NCI-H1048 (cell line): ENCODE results near the gene CAPRIN1.
A peak's percentile ranks its signal among the peaks of the same experiment; 100 is the strongest.

Experiments
- DNase-seq: peaks from one replicate; lab custom pipeline; 2025; lab: John Stamatoyannopoulos, UW

Gene CAPRIN1

GRCh38 chr11:34051349-34052035 is at the start of gene CAPRIN1:
Gene CAPRIN1 (plus strand): TSS chr11:34051731. CDS start chr11:34052421, 690 bp downstream.
- peak; percentile 82 for DNase-seq

- DNase-seq, result no peak
Measured at GRCh38 chr11:34002420-34002819, 49.1 kb upstream of the CAPRIN1 start.

GRCh38 chr11:34004236-34004635 is 47.3 kb upstream of the CAPRIN1 start:
- no peak for DNase-seq

- DNase-seq, result no peak
Measured at GRCh38 chr11:34006876-34007275, 44.7 kb upstream of the CAPRIN1 start.

- no peak for DNase-seq
Measured at GRCh38 chr11:34012734-34013133, 38.8 kb upstream of the CAPRIN1 start.

- DNase-seq, result no peak
Measured at GRCh38 chr11:34013898-34014571, 37.5 kb upstream of the CAPRIN1 start.

- DNase-seq, result no peak
Measured at GRCh38 chr11:34021977-34022735, 29.4 kb upstream of the CAPRIN1 start.

- DNase-seq, result no peak
Measured at GRCh38 chr11:34026432-34026831, 25.1 kb upstream of the CAPRIN1 start.

GRCh38 chr11:34027516-34028408 is 23.8 kb upstream of the CAPRIN1 start:
- DNase-seq, result no peak

- DNase-seq, result no peak
Measured at GRCh38 chr11:34028425-34028824, 23.1 kb upstream of the CAPRIN1 start.

- DNase-seq, result no peak
Measured at GRCh38 chr11:34029176-34029575, 22.4 kb upstream of the CAPRIN1 start.

GRCh38 chr11:34030382-34030781 is 21.1 kb upstream of the CAPRIN1 start:
- peak; percentile 73 for DNase-seq

GRCh38 chr11:34033399-34033798 is 18.1 kb upstream of the CAPRIN1 start:
- DNase-seq, result no peak

GRCh38 chr11:34034053-34034452 is 17.5 kb upstream of the CAPRIN1 start:
- no peak for DNase-seq

- no peak for DNase-seq
Measured at GRCh38 chr11:34036456-34036855, 15.1 kb upstream of the CAPRIN1 start.

GRCh38 chr11:34037016-34037415 is 14.5 kb upstream of the CAPRIN1 start:
- no peak for DNase-seq

- DNase-seq, result no peak
Measured at GRCh38 chr11:34040571-34040970, 11.0 kb upstream of the CAPRIN1 start.

- no peak for DNase-seq
Measured at GRCh38 chr11:34044664-34045485, 6.7 kb upstream of the CAPRIN1 start.

GRCh38 chr11:34049028-34049427 is 2.5 kb upstream of the CAPRIN1 start:
- no peak for DNase-seq

- DNase-seq, result no peak
Measured at GRCh38 chr11:34050581-34051348, 766 bp upstream of the CAPRIN1 start.
